Left lung (tissue), 10 donors: Measurements from ENCODE around the gene NR2F6. TPM values are rescaled to one million over a fixed set of nuclear protein-coding genes. Genes with fewer than 3 reads are reported as not detected.

Experiments used
- ATAC-seq: fragments of 200-7000 bp; cut with Tn5 transposase; one replicate; pipeline ENCODE4 v1.9.1; 2020; ENCODE audit warnings: moderate library complexity
- DNase-seq, 4 donors: peaks; one replicate each; pipeline ENCODE4 v3.0.0-alpha.2; 2013 to 2020
- H3K27ac ChIP-seq, 2 donors: fragments of 200-600 bp; sonication (generic) in 1 of 2; one replicate each; pipeline versions ENCODE4 v1.5.0 to v1.8.0; 2020 to 2021
- H3K27me3 ChIP-seq, 2 donors: fragments of 200-600 bp; sonication (generic) in 1 of 2; one replicate each; pipeline versions ENCODE4 v1.5.0 to v1.8.0; 2020 to 2021
- H3K36me3 ChIP-seq, 2 donors: fragments of 200-600 bp; sonication (generic) in 1 of 2; one replicate each; pipeline versions ENCODE4 v1.5.0 to v1.8.0; 2020 to 2021
- H3K4me1 ChIP-seq, 2 donors: fragments of 200-600 bp; one replicate each; pipeline ENCODE4 v1.8.0; 2021
- H3K4me3 ChIP-seq, 2 donors: fragments of 200-600 bp; sonication (generic) in 1 of 2; one replicate each; pipeline versions ENCODE4 v1.5.0 to v1.8.0; 2020 to 2021; ENCODE audit warnings: mild to moderate bottlenecking in 1 of 2
- H3K9me3 ChIP-seq, 2 donors: fragments of 200-600 bp; sonication (generic) in 1 of 2; one replicate each; pipeline versions ENCODE4 v1.5.0 to v1.8.0; 2020 to 2021
- intact Hi-C, 2 donors: fragments of 100-400 bp; cut with DNase I; formaldehyde crosslinking; loops; one replicate each; pipeline versions ENCODE4 v1.11.2 to v1.14.2; 2022
- polyA plus RNA-seq, 6 donors: library from polyadenylated mRNA; unstranded; fragments of 120-200 nt; gene quantifications; one replicate each; pipeline ENCODE4 v1.2.1, GENCODE V29; 2013; ENCODE audit not compliant: insufficient read length in 6 of 6
- total RNA-seq, 2 donors: library from RNA; stranded (reverse); fragmentation: NEBNext Ultra II Directional; extraction: Animal tissue kit (Norgen Biotek cat#: 25700); gene quantifications; one replicate each; pipeline ENCODE4 v1.2.1, GENCODE V29; 2021
- TF ChIP-seq, protein P1 (sequence below), 2 donors: fragments of 200-600 bp; sonication (generic) in 1 of 2; IDR thresholded peaks; one replicate each; pipeline versions ENCODE4 v1.5.0 to v1.8.0; 2021; ENCODE audit warnings: antibody characterized with exemption in 2 of 2
- donor health status: DM: no; HTN: yes; CAD: no.
- donor health status: DM: no; HTN: no; CAD: no.

Gene NR2F6
- total and polyA plus RNA-seq, 8 donors = 18.6 to 56.5 (median 30.7) TPM

DNA sequence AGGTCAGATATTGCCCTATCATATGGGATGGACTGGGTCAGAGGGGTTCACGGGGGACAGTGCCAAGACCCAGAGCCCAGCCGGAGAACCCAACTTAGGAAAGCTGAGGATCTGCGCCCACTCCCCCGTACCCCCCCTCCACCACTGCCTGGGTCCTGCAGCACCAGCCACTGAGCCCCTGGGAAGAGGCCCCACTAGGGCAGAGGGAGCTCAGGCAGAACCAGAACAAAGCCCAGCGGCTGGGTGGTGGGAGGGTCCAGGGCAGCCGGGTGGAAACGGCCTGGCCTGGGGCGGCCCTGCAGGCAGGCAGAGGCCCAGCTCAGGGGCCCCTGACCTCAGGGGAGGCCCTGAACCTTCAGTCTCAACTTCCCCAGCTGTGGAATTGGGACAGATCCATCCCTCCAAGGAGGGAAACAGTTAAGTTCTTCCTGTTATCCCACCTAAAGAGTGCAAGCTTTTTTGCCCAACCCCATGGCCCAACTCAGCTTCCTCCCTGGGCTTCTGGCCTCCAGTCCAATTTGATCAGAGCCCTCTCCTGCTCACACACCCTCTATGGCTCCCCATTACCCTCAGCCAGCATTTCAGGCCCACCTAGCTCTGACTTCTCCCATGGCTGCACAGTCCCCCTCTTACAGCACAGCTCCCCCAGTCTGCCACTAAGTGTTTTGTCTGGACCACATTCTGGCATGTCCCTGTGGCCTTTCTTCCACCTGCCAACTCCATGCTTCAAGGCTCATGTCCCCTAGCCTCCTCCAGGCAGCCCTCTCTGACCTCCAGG lies 3.1 kb downstream of the NR2F6 start:
- no peak for ATAC-seq
- H3K4me3 ChIP-seq = peak overlapping the region in 1 of 2 donors; percentile 72

DNA sequence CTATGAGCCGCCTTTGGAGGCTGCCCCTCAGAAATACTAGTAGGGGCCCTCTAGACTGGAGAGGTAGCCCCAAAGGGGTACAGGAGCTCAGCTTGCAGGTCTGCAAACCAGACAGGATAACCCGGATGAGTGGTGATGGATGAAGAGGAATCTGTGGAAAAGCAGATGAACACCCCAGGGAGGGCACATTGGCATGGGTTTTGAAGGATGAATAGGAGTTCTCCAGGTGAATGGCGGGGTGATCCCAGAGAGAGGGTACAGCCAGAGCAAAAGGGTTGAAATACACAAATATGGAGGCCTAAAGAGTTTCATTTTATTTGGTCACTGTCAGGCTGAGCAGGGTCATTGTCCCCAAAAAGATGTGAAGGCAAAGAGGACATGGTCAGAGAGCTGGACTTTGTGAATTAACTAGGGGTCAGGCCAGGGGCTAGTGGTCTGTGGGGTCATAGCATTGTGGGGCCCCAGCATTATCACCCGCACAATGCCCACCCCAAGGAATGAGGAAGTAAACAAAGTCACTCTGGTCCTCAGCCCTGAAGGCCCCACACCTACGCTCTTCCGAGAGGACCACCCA lies 4.8 kb downstream of the NR2F6 start:
- TF ChIP-seq, protein P1, sequence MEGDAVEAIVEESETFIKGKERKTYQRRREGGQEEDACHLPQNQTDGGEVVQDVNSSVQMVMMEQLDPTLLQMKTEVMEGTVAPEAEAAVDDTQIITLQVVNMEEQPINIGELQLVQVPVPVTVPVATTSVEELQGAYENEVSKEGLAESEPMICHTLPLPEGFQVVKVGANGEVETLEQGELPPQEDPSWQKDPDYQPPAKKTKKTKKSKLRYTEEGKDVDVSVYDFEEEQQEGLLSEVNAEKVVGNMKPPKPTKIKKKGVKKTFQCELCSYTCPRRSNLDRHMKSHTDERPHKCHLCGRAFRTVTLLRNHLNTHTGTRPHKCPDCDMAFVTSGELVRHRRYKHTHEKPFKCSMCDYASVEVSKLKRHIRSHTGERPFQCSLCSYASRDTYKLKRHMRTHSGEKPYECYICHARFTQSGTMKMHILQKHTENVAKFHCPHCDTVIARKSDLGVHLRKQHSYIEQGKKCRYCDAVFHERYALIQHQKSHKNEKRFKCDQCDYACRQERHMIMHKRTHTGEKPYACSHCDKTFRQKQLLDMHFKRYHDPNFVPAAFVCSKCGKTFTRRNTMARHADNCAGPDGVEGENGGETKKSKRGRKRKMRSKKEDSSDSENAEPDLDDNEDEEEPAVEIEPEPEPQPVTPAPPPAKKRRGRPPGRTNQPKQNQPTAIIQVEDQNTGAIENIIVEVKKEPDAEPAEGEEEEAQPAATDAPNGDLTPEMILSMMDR (IDR thresholded peaks at IDR 0.05) = no peak
- H3K36me3 ChIP-seq = peaks cover 0 to 11% of the 10 kb centered on the region in 2 donors
- peaks cover 0 to 10% of the 10 kb centered on the region in 2 donors for H3K27me3 ChIP-seq
- H3K9me3 ChIP-seq = no peaks in the 10 kb centered on the region
- H3K4me1 ChIP-seq = peaks cover 9 to 31% of the 10 kb centered on the region in 2 donors
- H3K4me3 ChIP-seq = no peak overlapping the region
- no peak for DNase-seq
- intact Hi-C loops = no loop called here
- H3K27ac ChIP-seq = no peak overlapping the region
- no peak for ATAC-seq

More for the DNA sequence above, 3.1 kb downstream of the NR2F6 start:
- Histone ChIP-seq H3K36me3 (peaks cover 0 to 11% of the 10 kb centered on the region in 2 donors), H3K9me3 (no peaks in the 10 kb centered on the region), H3K27ac (peak overlapping the region in 1 of 2 donors; percentile 70), H3K27me3 (peaks cover 0 to 17% of the 10 kb centered on the region in 2 donors), H3K4me1 (peaks cover 15 to 34% of the 10 kb centered on the region in 2 donors)
- TF ChIP-seq, protein P1 (IDR thresholded peaks at IDR 0.05) = no peak
- DNase-seq = no peak
- intact Hi-C loops = no loop called here

DNA sequence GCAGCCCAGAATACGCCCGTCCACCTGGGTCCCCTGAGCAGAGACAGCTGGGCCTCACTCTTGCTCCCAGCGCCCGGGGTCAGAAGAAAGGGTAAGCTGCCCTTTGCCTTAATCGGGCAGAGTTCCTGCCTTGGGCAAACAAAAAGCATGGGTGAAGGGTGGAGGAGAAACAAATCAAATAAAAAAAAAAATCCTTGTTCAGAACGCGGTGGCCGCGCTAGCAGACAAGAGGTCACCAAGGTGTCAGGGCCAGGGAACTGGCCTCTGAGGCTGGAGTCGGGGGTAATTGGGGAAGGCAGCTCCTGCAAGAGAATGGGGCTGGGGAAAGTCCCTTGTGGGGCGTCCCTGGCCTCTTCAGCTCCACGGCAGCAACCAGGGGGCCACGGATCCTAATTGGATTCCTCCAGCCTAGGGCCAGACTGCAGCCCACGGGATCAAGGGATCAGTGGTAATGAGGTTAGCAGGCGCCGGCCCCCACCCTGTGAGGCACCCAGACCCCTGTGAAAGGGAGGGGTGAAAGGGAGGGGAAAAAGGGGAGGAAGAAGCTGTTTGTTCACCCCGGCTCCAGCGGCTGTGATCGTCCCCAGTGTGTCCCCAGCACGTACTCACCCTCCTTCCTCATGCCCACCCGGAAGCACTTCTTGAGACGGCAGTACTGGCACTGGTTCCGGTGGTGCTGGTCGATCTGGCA lies 5.5 kb downstream of the NR2F6 start:
- intact Hi-C loops = no loop called here
- Histone ChIP-seq H3K9me3 (no peaks in the 10 kb centered on the region), H3K4me3 (no peak overlapping the region), H3K27ac (peak overlapping the region in 1 of 2 donors; percentile 13), H3K4me1 (peaks cover 12 to 37% of the 10 kb centered on the region in 2 donors), H3K36me3 (peaks cover 0 to 11% of the 10 kb centered on the region in 2 donors), H3K27me3 (peaks cover 0 to 10% of the 10 kb centered on the region in 2 donors)
- ATAC-seq = peak; percentile 2
- TF ChIP-seq, protein P1 (IDR thresholded peaks at IDR 0.05) = no peak
- no peak for DNase-seq

DNA sequence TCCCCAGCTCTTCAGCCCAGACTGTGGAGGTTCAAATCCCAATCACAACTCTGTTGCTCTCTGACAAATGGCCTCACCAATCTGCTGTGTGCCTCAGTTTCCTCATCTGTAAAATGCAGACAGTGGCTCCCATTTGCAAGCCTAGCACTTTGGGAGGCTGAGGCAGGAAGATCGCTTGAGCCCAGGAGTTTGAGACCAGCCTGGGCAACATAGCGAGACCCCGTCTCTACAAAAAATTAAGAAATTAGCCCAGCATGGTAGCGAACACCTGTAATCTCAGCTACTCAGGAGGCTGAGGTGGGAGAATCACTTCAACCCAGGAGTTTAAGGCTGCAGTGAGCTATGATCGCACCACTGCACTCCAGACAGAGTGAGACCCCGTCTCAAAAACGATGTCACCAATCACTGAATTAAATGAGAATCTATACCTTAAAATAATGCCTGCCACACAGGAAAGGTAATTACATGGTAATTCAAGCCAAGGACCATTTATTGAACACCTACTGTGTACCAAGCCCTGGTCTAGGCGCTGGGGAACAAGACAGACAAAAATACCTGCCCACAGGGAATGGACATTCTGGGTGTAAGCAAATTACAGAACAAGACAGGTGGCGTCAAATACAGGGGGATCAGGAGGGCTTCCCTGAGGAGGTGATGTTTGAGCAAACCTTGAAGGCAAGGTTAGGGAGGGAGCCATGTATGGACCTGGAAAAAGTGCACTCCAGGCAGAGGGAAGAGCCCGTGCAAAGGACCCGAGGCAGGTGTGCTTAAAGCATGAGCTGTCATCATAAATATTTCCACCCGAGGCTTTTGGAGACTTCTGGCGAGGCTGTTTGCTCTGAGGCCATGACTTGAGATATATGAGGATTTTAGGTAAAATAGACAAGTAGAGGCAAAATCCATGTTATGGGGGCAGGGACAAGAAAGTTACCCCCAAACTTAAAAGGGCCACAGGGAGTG lies 7.7 kb downstream of the NR2F6 start:
- DNase-seq (no peak), ATAC-seq (no peak)
- H3K27ac ChIP-seq = no peak overlapping the region
- no peaks in the 10 kb centered on the region for H3K9me3 ChIP-seq
- H3K4me3 ChIP-seq = no peak overlapping the region
- H3K4me1 ChIP-seq = peaks cover 19 to 38% of the 10 kb centered on the region in 2 donors
- TF ChIP-seq, protein P1 (IDR thresholded peaks at IDR 0.05) = no peak
- H3K27me3 ChIP-seq = no peaks in the 10 kb centered on the region
- peaks cover 0 to 18% of the 10 kb centered on the region in 2 donors for H3K36me3 ChIP-seq
- intact Hi-C loops = no loop called here
